ENCODE measurements around the gene RHOD. TPM values are rescaled to one million over a fixed set of nuclear protein-coding genes. Genes with fewer than 3 reads are reported as not detected.
A peak's percentile ranks its signal among the peaks of the same experiment; 100 is the strongest.

RHOD gene
- total and polyA plus RNA-seq, 2 of the 8 experiments (the other 6 are each of a cell fraction or from before 2014, with no cell fraction given): 12.1 to 17.6 TPM

DNA sequence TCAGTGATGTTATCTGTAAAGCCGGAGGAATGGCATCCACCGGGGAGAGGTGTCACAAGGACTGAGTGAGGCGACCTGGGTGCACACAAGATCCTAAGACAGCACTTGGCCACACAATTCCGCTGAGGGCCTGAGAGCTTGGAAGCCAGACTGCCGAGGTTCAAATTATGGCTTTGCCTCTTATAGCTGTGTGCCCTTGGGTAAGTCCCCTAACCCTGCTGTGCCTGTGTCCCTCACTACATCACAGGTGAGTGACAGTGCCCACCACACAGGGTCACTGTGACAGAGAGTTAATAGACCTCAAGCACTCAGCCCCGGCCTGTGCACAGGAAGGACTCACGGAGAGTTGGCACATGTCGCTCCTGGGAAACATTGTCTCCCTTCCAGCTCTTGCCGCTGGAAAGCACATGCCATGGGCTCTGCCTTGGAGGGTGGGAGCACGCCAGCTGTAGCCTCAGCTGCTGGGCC lies 592 bp downstream of the RHOD start:
- DNase-seq (ENCODE audit: low read depth in 1 of 2, low spot score in 2 of 2) (no peak), FAIRE-seq (no peak)
- no peak overlapping the region for H3K4ac ChIP-seq (replicated peaks; ENCODE audit: insufficient read length, low read depth, low read length)
- no peak overlapping the region for H2BK120ac ChIP-seq (replicated peaks; ENCODE audit: low read depth, low read length)
- TF ChIP-seq POU5F1 (IDR thresholded peaks at IDR 0.05; ENCODE audit: low read depth, low read length): no peak
- TF ChIP-seq, protein P1, sequence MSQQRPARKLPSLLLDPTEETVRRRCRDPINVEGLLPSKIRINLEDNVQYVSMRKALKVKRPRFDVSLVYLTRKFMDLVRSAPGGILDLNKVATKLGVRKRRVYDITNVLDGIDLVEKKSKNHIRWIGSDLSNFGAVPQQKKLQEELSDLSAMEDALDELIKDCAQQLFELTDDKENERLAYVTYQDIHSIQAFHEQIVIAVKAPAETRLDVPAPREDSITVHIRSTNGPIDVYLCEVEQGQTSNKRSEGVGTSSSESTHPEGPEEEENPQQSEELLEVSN (IDR thresholded peaks at IDR 0.05): peak; percentile 49; the same call in 1 of the 2 replicates
- TF ChIP-seq, protein P2, sequence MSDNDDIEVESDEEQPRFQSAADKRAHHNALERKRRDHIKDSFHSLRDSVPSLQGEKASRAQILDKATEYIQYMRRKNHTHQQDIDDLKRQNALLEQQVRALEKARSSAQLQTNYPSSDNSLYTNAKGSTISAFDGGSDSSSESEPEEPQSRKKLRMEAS (IDR thresholded peaks at IDR 0.05): peak; percentile 48; the same call in 1 of the 2 replicates
- H3K79me2 ChIP-seq (ENCODE audit: control insufficient read depth in 1 of 2, insufficient read depth in 2 of 2, low read length in 2 of 2): no peaks in the 10 kb centered on the region
- peaks cover 4 to 25% (median 15%) of the 10 kb centered on the region in 4 experiments for H3K4me1 ChIP-seq (replicated peaks in 1 of 4; ENCODE audit: control insufficient read depth in 3 of 4, insufficient read depth in 4 of 4, low read length in 3 of 4)
- no peak overlapping the region; the same call in 1 of the 2 replicates for H4K8ac ChIP-seq (ENCODE audit: extremely low read depth, insufficient read depth, low read length)
- no peak overlapping the region for H2BK5ac ChIP-seq (ENCODE audit: low read depth, low read length)
- H2BK15ac ChIP-seq (ENCODE audit: low read length): 0 out of 2 replicates have a peak overlapping the region, but pooled peaks have one; percentile 92
- H3K9me3 ChIP-seq (ENCODE audit: insufficient read depth in 2 of 2, low read depth in 1 of 2, low read length in 1 of 2): no peaks in the 10 kb centered on the region
- no peak overlapping the region for H3K27ac ChIP-seq (ENCODE audit: low read depth, low read length)
- CTCF ChIA-PET (ENCODE audit: partially characterized antibody): interaction anchor here (0.9 to 1.5 kb wide), 3 partner anchors 13 to 36 kb away, joined by 3 read pairs; no protein-coding TSS in a partner anchor
- H2AFZ ChIP-seq (ENCODE audit: low read length): 0 out of 2 replicates have a peak overlapping the region, but pooled peaks have one; percentile 8
- no peaks in the 10 kb centered on the region for H3K79me1 ChIP-seq (ENCODE audit: low read depth, low read length)
- H4K91ac ChIP-seq (replicated peaks; ENCODE audit: insufficient read length, low read length): peak overlapping the region; percentile 34
- H3K4me3 ChIP-seq (ENCODE audit: extremely low read depth in 1 of 4, insufficient read depth in 2 of 4, low read depth in 3 of 4, low read length in 4 of 4): peak overlapping the region; percentile 25 to 68 (median 42); a peak in 7 of 8 replicates
- WGBS, 2 experiments (ENCODE audit: extremely low coverage in 1 of 2, insufficient coverage in 1 of 2, insufficient read length in 1 of 2, insufficient replicate concordance in 2 of 2, low coverage in 1 of 2, low lambda C conversion rate in 2 of 2, missing lambda C conversion rate in 1 of 2): 58% methylated on average over 10 of the region's 10 CpGs; no CpG with 5 or more reads in 1 of the 2 experiments
- H3K36me3 ChIP-seq (ENCODE audit: control insufficient read depth in 2 of 4, insufficient read depth in 4 of 4, low read length in 3 of 4): no peaks in the 10 kb centered on the region
- H4K20me1 ChIP-seq (replicated peaks in 1 of 2; ENCODE audit: control insufficient read depth in 1 of 2, insufficient read depth in 2 of 2, low read length in 2 of 2): no peaks in the 10 kb centered on the region
- no peak overlapping the region for H3K56ac ChIP-seq (replicated peaks; ENCODE audit: insufficient read length, low read depth, low read length)
- H2BK12ac ChIP-seq (ENCODE audit: low read depth, low read length): peak overlapping the region; percentile 78; the same call in 1 of the 2 replicates
- 0 out of 2 replicates have a peak overlapping the region, but pooled peaks have one; percentile 5 for H2AK5ac ChIP-seq (ENCODE audit: low read depth, low read length)
- H3K23me2 ChIP-seq (ENCODE audit: low read depth, low read length): peaks cover 6% of the 10 kb centered on the region; the same call in 1 of the 2 replicates
- no peak overlapping the region for H3K14ac ChIP-seq (ENCODE audit: insufficient read length)
- H3K23ac ChIP-seq (ENCODE audit: insufficient read length): no peak overlapping the region
- POLR2A ChIA-PET (ENCODE audit: partially characterized antibody): interaction anchor here (0.6 to 1.8 kb wide), 7 partner anchors 9 to 290 kb away, joined by 3 to 7 read pairs (median 4); no protein-coding TSS in a partner anchor
- H2BK20ac ChIP-seq (ENCODE audit: low read length): no peak overlapping the region
- H3K27me3 ChIP-seq (replicated peaks in 1 of 4; ENCODE audit: control insufficient read depth in 3 of 4, extremely low read depth in 1 of 4, insufficient read depth in 3 of 4, low read length in 3 of 4): peaks cover 0 to 13% (median 6%) of the 10 kb centered on the region in 4 experiments; a peak in 5 of 7 replicates
- no peak overlapping the region for H4K5ac ChIP-seq (ENCODE audit: insufficient read length, low read depth, low read length)
- no peak overlapping the region; a peak in 2 of 7 replicates for H3K9ac ChIP-seq (replicated peaks in 1 of 4; ENCODE audit: extremely low read depth in 1 of 4, low read depth in 3 of 4, low read length in 3 of 4)
- peak overlapping the region; percentile 63 to 77 for H3K4me2 ChIP-seq (ENCODE audit: insufficient read depth in 1 of 2, low read depth in 2 of 2, low read length in 2 of 2)
- no peak overlapping the region for H3K18ac ChIP-seq (ENCODE audit: extremely low read depth, low read length)

Measured in H1 (cell line).